Measurements from ENCODE around the gene INPP5A. TPM values are rescaled to one million over a fixed set of nuclear protein-coding genes. Genes with fewer than 3 reads are reported as not detected.

INPP5A gene
- total and polyA plus RNA-seq, 9 of the 15 experiments (the other 6 are each of a cell fraction or from before 2014, with no cell fraction given), result 0.66 to 11.6 (median 7.7) TPM

DNA sequence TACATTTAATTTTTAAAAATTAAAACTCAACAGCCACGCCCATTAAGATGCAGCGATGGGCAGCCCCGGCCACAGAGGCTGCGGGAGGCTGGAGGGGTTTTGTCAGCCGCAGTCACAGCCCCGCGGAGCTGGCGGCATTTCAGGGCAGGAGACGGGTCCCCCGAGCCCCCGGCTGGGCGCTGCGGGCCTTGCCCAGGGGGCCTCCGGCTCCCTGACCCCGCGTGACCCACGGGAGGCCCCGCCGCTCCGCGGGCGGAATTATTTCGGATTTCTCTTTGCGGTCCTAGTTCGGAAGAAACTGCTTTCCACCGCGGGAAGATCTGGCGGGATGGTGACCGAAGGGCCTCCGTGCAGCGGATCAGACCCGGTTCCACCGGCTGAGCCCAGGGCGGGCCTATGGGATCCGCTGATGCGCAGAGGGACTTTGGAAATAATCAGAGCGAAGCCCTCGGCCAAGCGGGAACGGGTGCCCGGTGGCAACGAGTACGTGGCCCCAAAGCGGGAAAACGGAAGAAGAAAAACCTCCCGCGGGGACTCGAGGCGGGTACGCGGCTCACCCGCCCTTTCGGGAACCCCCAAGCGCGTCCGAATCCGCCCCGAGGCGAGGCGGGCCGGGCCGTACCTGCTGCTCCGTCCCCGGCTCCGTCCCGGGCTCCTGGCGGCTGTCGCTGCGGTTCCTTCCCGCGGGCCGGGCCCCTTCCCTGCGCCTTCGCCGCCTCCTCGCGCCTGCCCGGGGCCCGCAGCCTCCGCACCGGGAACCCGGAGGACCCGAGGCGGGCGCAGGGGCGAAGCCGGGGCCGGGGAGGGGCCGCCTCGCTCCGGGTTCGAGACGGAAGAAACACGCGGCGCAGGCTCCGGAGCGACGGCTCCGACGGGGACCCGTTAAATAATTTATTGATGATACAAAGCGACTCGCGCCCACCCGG, 246.6 kb downstream of the INPP5A start:
- ChIA-PET POLR2A (no interaction called here), CTCF (ENCODE audit: low intra/inter-chr PET ratio) (no interaction called here)
- Histone ChIP-seq H4K20me1 (replicated peaks; ENCODE audit: control insufficient read depth, insufficient read depth, low read length) (no peaks in the 10 kb centered on the region), H2AFZ (ENCODE audit: low read depth, low read length) (no peak overlapping the region), H3K27ac (ENCODE audit: extremely low read depth, low read depth, low read length) (no peak overlapping the region), H3K27me3 (ENCODE audit: control insufficient read depth in 2 of 2, insufficient read depth in 2 of 2, low read length in 2 of 2) (no peaks in the 10 kb centered on the region), H3K9me3 (replicated peaks; ENCODE audit: control insufficient read depth, insufficient read depth, low read depth, low read length) (no peaks in the 10 kb centered on the region), H3K79me2 (ENCODE audit: control insufficient read depth, insufficient read depth, low read length) (no peaks in the 10 kb centered on the region), H3K4me1 (replicated peaks in 1 of 2; ENCODE audit: control insufficient read depth in 2 of 2, insufficient read depth in 2 of 2, low read length in 2 of 2) (no peaks in the 10 kb centered on the region), H3K9ac (ENCODE audit: insufficient read depth in 1 of 2, low read depth in 2 of 2, low read length in 2 of 2) (no peak overlapping the region), H3K4me3 (no peak overlapping the region), H3K36me3 (ENCODE audit: control insufficient read depth, insufficient read depth, low read length) (no peaks in the 10 kb centered on the region), H3K4me2 (ENCODE audit: insufficient read depth, low read length) (no peak overlapping the region), H3K9me1 (ENCODE audit: control insufficient read depth, insufficient read depth, low read length) (no peaks in the 10 kb centered on the region)
- BruUV-seq (replicated peaks), result no TSS peak
- DNase-seq (ENCODE audit: extremely low read depth in 1 of 4, low spot score in 3 of 4) (no peak), FAIRE-seq (no peak), ATAC-seq (no peak)
- intact Hi-C loops (cut with micrococcal nuclease), result no loop called here
- no peak for TF ChIP-seq JUN (IDR thresholded peaks at IDR 0.05; ENCODE audit: borderline replicate concordance, low read depth, low read length)
- TF ChIP-seq JUN (CRISPR knock-in tag; IDR thresholded peaks at IDR 0.05; ENCODE audit: borderline replicate concordance), result no peak
- TF ChIP-seq RBFOX2 (IDR thresholded peaks at IDR 0.05; ENCODE audit: low read depth, low read length), result no peak
- TF ChIP-seq, protein P1, sequence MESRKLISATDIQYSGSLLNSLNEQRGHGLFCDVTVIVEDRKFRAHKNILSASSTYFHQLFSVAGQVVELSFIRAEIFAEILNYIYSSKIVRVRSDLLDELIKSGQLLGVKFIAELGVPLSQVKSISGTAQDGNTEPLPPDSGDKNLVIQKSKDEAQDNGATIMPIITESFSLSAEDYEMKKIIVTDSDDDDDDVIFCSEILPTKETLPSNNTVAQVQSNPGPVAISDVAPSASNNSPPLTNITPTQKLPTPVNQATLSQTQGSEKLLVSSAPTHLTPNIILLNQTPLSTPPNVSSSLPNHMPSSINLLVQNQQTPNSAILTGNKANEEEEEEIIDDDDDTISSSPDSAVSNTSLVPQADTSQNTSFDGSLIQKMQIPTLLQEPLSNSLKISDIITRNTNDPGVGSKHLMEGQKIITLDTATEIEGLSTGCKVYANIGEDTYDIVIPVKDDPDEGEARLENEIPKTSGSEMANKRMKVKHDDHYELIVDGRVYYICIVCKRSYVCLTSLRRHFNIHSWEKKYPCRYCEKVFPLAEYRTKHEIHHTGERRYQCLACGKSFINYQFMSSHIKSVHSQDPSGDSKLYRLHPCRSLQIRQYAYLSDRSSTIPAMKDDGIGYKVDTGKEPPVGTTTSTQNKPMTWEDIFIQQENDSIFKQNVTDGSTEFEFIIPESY (CRISPR knock-in tag; IDR thresholded peaks at IDR 0.05), result peak; percentile 23; the same call in 1 of the 2 replicates
- no peak for TF ChIP-seq HMBOX1 (IDR thresholded peaks at IDR 0.05)
- 95% methylated on average over 9 of the region's 106 CpGs for WGBS (ENCODE audit: insufficient coverage, low coverage, missing lambda C conversion rate)
- in situ Hi-C loops (cut with MboI), result no loop called here

All from K562 (cell line).